ENCODE data around the gene IL17B. TPM values are rescaled to one million over a fixed set of nuclear protein-coding genes. Genes with fewer than 3 reads are reported as not detected.

The IL17B gene
- total RNA-seq, 1 experiment from 2014 or later: not detected

GRCh38 chr5:149406203-149406978 is 27.3 kb upstream of the IL17B start:
- H3K9me3 ChIP-seq (ENCODE audit: control insufficient read depth, low read depth, low read length): no peaks in the 10 kb centered on the region
- H4K8ac ChIP-seq (replicated peaks; ENCODE audit: insufficient read length, low read depth, low read length): no peak overlapping the region
- H3K4me1 ChIP-seq (ENCODE audit: insufficient read depth, low read length): no peaks in the 10 kb centered on the region; the same call in 1 of the 2 replicates
- no peaks in the 10 kb centered on the region for H3K27me3 ChIP-seq (ENCODE audit: insufficient read depth, low read length)
- no peak overlapping the region; the same call in 1 of the 2 replicates for H3K14ac ChIP-seq (ENCODE audit: insufficient read depth, low read length)
- H3K4me2 ChIP-seq (ENCODE audit: insufficient read depth, insufficient read length, low read length): no peak overlapping the region
- H3T11ph ChIP-seq (ENCODE audit: low read length): no peak overlapping the region
- Mint-ChIP-seq H3K9me3 (no peaks in the 10 kb centered on the region), H3K4me1 (peaks cover 34 to 55% of the 10 kb centered on the region in 2 experiments), H3K27ac (peak overlapping the region in 2 of 3 experiments; percentile 49 to 74; a peak in 3 of 7 replicates), H3K36me3 (ENCODE audit: insufficient read depth in 1 of 3, low read depth in 3 of 3) (no peaks in the 10 kb centered on the region), H3K4me3 (no peak overlapping the region; a peak in 1 of 5 replicates), H3K27me3 (ENCODE audit: low read depth) (no peaks in the 10 kb centered on the region)
- H3K18ac ChIP-seq (ENCODE audit: insufficient read length, low read depth, low read length): no peak overlapping the region
- WGBS (ENCODE audit: extremely low coverage, insufficient read length, low lambda C conversion rate): no CpG with 5 or more reads among the region's 9 CpGs
- no peak overlapping the region for H4K91ac ChIP-seq (ENCODE audit: insufficient read length, low read depth, low read length)
- H3K79me1 ChIP-seq (ENCODE audit: insufficient read depth, low read depth, low read length, poor library complexity, severe bottlenecking): no peaks in the 10 kb centered on the region
- no peaks in the 10 kb centered on the region for H3K79me2 ChIP-seq (ENCODE audit: insufficient read depth, low read length)
- no peaks in the 10 kb centered on the region for H4K20me1 ChIP-seq (ENCODE audit: control insufficient read depth, insufficient read depth, insufficient read length)
- no peak overlapping the region for H2AFZ ChIP-seq (ENCODE audit: low read length)
- no peaks in the 10 kb centered on the region for H3K23me2 ChIP-seq (ENCODE audit: insufficient read length, low read depth, low read length, poor library complexity, severe bottlenecking)
- H2BK12ac ChIP-seq (ENCODE audit: insufficient read length, low read depth, low read length): no peak overlapping the region
- no peak overlapping the region for H3K4ac ChIP-seq (ENCODE audit: low read depth, low read length)
- peak; percentile 59 for DNase-seq
- H3K56ac ChIP-seq (ENCODE audit: insufficient read length, low read depth, low read length): no peak overlapping the region
- no peak overlapping the region for H2BK120ac ChIP-seq (ENCODE audit: low read depth, low read length, poor library complexity, severe bottlenecking)
- H3K23ac ChIP-seq (ENCODE audit: insufficient read length, low read depth, low read length): no peak overlapping the region
- no peak overlapping the region for H4K5ac ChIP-seq (ENCODE audit: insufficient read length, low read depth, low read length)
- no peak overlapping the region for H2BK15ac ChIP-seq (ENCODE audit: low read depth, low read length)
- H3K9ac ChIP-seq (ENCODE audit: extremely low read depth, insufficient read length, low read length): no peak overlapping the region
- H2BK5ac ChIP-seq (ENCODE audit: insufficient read length, low read length): no peak overlapping the region
- TF ChIP-seq, protein P1, sequence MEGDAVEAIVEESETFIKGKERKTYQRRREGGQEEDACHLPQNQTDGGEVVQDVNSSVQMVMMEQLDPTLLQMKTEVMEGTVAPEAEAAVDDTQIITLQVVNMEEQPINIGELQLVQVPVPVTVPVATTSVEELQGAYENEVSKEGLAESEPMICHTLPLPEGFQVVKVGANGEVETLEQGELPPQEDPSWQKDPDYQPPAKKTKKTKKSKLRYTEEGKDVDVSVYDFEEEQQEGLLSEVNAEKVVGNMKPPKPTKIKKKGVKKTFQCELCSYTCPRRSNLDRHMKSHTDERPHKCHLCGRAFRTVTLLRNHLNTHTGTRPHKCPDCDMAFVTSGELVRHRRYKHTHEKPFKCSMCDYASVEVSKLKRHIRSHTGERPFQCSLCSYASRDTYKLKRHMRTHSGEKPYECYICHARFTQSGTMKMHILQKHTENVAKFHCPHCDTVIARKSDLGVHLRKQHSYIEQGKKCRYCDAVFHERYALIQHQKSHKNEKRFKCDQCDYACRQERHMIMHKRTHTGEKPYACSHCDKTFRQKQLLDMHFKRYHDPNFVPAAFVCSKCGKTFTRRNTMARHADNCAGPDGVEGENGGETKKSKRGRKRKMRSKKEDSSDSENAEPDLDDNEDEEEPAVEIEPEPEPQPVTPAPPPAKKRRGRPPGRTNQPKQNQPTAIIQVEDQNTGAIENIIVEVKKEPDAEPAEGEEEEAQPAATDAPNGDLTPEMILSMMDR (conservative IDR thresholded peaks at IDR 0.05): 0 out of 3 replicates have a peak, but pooled peaks have one; percentile 13
- no peak overlapping the region for H2AK5ac ChIP-seq (ENCODE audit: insufficient read length, low read length)
- H3K27ac ChIP-seq (ENCODE audit: insufficient read length, low read depth, low read length): no peak overlapping the region
- no peak overlapping the region for H2BK20ac ChIP-seq (ENCODE audit: low read depth, low read length, poor library complexity, severe bottlenecking)

All from H9 (cell line).